ENCODE data around the gene ALKBH2.

ALKBH2 gene

GRCh38 chr12:109099431-109100020, 6.3 kb upstream of the ALKBH2 start:
- Histone ChIP-seq H3K9ac (peak overlapping the region; percentile 86; the same call in 1 of the 2 replicates), H4K20me1 (peaks cover 23% of the 10 kb centered on the region; the same call in 1 of the 2 replicates), H3K4me1 (peaks cover 27% of the 10 kb centered on the region), H3K27me3 (no peaks in the 10 kb centered on the region), H3K36me3 (peaks cover 53% of the 10 kb centered on the region), H3K4me2 (peak overlapping the region; percentile 98), H3K27ac (no peak overlapping the region), H3K9me3 (no peaks in the 10 kb centered on the region), H3K4me3 (peak overlapping the region; percentile 95)
- TF ChIP-seq Cebpa-rat (IDR thresholded peaks at IDR 0.05), result no peak

- Histone ChIP-seq H3K27me3 (no peaks in the 10 kb centered on the region), H3K9me3 (no peaks in the 10 kb centered on the region), H3K27ac (peak overlapping the region; percentile 76), H3K9ac (peak overlapping the region; percentile 86), H3K36me3 (peaks cover 44% of the 10 kb centered on the region), H3K4me2 (peak overlapping the region; percentile 98), H4K20me1 (peaks cover 23% of the 10 kb centered on the region; the same call in 1 of the 2 replicates), H3K4me1 (peaks cover 32% of the 10 kb centered on the region), H3K4me3 (peak overlapping the region; percentile 95)
- no peak for TF ChIP-seq Cebpa-rat (IDR thresholded peaks at IDR 0.05)
These were observed 5.4 kb upstream of the ALKBH2 start for GRCh38 chr12:109098651-109099050.

DNA sequence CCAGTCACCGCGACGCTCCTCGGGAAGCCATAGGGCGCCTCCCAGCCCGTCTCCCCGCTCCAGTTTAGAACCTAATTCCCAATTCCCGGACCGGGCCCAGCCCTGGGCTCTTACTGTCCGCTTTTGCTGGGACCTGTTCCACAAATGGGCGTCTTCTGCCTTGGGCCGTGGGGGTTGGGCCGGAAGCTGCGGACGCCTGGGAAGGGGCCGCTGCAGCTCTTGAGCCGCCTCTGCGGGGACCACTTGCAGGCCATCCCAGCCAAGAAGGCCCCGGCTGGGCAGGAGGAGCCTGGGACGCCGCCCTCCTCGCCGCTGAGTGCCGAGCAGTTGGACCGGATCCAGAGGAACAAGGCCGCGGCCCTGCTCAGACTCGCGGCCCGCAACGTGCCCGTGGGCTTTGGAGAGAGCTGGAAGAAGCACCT, 4.9 kb upstream of the ALKBH2 start:
- no peaks in the 10 kb centered on the region for H3K9me3 ChIP-seq
- peak overlapping the region; percentile 98 for H3K4me2 ChIP-seq
- H3K27me3 ChIP-seq, result no peaks in the 10 kb centered on the region
- peaks cover 23% of the 10 kb centered on the region; the same call in 1 of the 2 replicates for H4K20me1 ChIP-seq
- TF ChIP-seq Cebpa-rat (IDR thresholded peaks at IDR 0.05), result no peak
- H3K36me3 ChIP-seq, result peaks cover 40% of the 10 kb centered on the region
- peak overlapping the region; percentile 86 for H3K9ac ChIP-seq
- peak overlapping the region; percentile 76 for H3K27ac ChIP-seq
- H3K4me3 ChIP-seq, result peak overlapping the region; percentile 95
- peaks cover 35% of the 10 kb centered on the region for H3K4me1 ChIP-seq

DNA sequence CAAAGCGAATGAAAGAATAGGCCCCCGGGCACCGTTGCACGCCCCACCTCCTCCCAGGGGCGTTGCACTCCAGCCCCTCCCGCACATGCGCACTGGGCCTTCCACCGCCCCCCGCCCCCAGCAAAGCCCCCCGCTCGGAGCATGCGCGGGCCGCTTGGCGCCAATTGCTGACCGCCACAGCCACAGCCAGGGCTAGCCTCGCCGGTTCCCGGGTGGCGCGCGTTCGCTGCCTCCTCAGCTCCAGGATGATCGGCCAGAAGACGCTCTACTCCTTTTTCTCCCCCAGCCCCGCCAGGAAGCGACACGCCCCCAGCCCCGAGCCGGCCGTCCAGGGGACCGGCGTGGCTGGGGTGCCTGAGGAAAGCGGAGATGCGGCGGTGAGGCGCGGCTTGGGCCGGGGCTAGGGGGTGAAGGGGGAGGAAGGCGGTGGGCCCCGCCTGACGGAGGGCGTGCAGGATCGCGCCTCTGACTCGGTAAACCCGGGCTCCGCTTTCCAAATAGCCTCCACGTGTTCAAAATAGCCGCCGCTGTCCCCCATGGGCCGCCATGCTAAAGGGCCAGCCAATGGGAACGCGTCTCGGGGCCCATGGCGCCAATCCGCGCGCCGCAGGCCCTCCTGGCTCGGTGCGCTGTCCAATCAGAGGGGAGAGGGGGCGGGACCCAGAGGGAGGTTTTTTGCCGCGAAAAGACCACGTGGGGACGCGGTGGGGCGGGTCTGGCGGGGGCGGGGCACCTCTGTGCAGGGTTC, 4.3 kb upstream of the ALKBH2 start, which contains the start of gene UNG:
Gene UNG (plus strand): TSS at position 163 of the 748 bp plus-strand sequence. CDS start 83 bp downstream, at position 246.
- TF ChIP-seq Cebpa-rat (IDR thresholded peaks at IDR 0.05), result no peak
- Histone ChIP-seq H3K36me3 (peaks cover 34% of the 10 kb centered on the region), H3K27ac (peak within 1 kb of the TSS; percentile 83), H3K4me3 (peak within 1 kb of the TSS; percentile 95), H3K9ac (peak within 1 kb of the TSS; percentile 86), H4K20me1 (peaks cover 23% of the 10 kb centered on the region; the same call in 1 of the 2 replicates), H3K4me1 (peaks cover 41% of the 10 kb centered on the region), H3K9me3 (no peaks in the 10 kb centered on the region), H3K4me2 (peak within 1 kb of the TSS; percentile 98), H3K27me3 (no peaks in the 10 kb centered on the region)

DNA sequence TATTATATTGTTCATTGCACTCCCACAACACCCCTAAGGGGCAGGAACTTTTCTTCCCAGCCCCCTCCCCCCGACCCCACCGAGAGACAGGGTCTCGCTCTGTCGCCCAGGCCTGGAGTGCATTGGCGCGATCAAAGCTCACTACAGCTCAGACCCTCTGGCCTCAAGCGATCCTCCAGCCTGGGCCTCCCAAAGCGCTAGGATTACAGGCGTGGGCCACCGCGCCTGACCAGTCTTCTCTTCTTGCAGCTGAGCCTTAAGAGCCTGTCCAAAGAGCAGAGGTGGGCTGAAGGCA, 3.8 kb upstream of the ALKBH2 start:
- Histone ChIP-seq H4K20me1 (peaks cover 18% of the 10 kb centered on the region; the same call in 1 of the 2 replicates), H3K9me3 (no peaks in the 10 kb centered on the region), H3K9ac (peak overlapping the region; percentile 85), H3K4me1 (peaks cover 46% of the 10 kb centered on the region), H3K27ac (no peak overlapping the region), H3K36me3 (peaks cover 29% of the 10 kb centered on the region), H3K4me2 (peak overlapping the region; percentile 98), H3K27me3 (no peaks in the 10 kb centered on the region), H3K4me3 (peak overlapping the region; percentile 95)
- no peak for TF ChIP-seq Cebpa-rat (IDR thresholded peaks at IDR 0.05)

DNA sequence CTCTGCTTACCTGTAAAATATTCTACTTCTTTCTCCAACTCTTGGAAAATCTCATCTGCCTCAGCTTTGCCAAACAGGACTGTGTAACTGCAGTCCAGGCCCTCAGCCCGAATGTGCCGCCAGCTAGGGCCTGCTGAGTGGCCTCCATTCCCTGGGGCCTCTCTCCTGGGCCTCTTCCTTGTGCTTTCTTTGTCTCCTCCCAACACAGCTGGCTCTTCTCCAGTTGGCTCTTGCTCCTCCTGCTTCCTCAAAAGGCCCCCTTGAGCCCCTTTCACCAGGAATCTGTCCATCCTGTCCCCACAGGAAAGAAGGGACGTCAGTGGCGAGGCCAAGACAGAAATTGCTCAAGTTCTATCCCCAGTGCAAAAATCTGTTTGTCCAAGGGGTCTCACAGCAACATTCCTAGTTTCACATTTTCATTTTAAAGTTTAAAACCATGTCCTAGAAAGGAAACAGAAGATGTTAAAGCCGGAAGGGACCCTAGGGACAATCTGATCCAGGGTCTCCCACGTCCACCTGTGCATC, 713 bp downstream of the ALKBH2 start:
- peak overlapping the region; percentile 64 for H3K4me3 ChIP-seq

GRCh38 chr12:109089683-109090082, 3.6 kb downstream of the ALKBH2 start:
- TF ChIP-seq Cebpa-rat (IDR thresholded peaks at IDR 0.05), result no peak
- no peak overlapping the region for H3K4me3 ChIP-seq
- H4K20me1 ChIP-seq, result 0 out of 2 replicates have a peak, but pooled peaks cover 5% of the 10 kb centered on the region
- H3K4me2 ChIP-seq, result no peak overlapping the region
- peaks cover 66% of the 10 kb centered on the region for H3K36me3 ChIP-seq
- H3K27ac ChIP-seq, result no peak overlapping the region
- H3K4me1 ChIP-seq, result peaks cover 60% of the 10 kb centered on the region
- no peaks in the 10 kb centered on the region for H3K9me3 ChIP-seq
- H3K27me3 ChIP-seq, result no peaks in the 10 kb centered on the region
- H3K9ac ChIP-seq, result no peak overlapping the region

More for the DNA sequence above, 713 bp downstream of the ALKBH2 start:
- Histone ChIP-seq H3K9ac (peak overlapping the region; percentile 71), H3K4me1 (peaks cover 72% of the 10 kb centered on the region), H3K27me3 (no peaks in the 10 kb centered on the region), H3K27ac (peak overlapping the region; percentile 69), H3K9me3 (no peaks in the 10 kb centered on the region), H4K20me1 (0 out of 2 replicates have a peak, but pooled peaks cover 5% of the 10 kb centered on the region), H3K4me2 (peak overlapping the region; percentile 94), H3K36me3 (peaks cover 40% of the 10 kb centered on the region)
- no peak for TF ChIP-seq Cebpa-rat (IDR thresholded peaks at IDR 0.05)

DNA sequence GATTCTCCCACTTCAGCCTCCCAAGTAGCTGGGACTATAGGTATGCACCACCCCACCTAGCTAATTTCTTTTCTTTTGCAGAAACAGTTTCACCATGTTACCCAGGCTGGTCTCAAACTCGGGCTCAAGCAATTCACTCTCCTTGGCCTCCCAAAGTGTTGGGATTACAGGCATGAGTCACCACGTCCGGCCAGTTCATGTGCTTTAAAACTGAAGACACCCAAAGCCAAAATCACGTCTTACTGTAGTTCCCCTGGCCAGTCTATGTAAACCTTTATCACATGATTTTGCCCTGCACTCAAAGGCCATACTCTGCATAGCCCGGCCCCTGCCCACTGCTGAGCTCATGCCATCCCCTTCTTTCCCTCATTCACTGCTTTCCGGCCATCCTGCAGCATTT, 4.5 kb downstream of the ALKBH2 start:
- TF ChIP-seq Cebpa-rat (IDR thresholded peaks at IDR 0.05), result no peak
- Histone ChIP-seq H3K36me3 (peaks cover 75% of the 10 kb centered on the region), H3K4me3 (no peak overlapping the region), H3K27ac (no peak overlapping the region), H3K4me2 (peak overlapping the region; percentile 48), H3K27me3 (no peaks in the 10 kb centered on the region), H3K9me3 (no peaks in the 10 kb centered on the region), H3K4me1 (peaks cover 65% of the 10 kb centered on the region), H4K20me1 (0 out of 2 replicates have a peak, but pooled peaks cover 5% of the 10 kb centered on the region), H3K9ac (no peak overlapping the region)

DNA sequence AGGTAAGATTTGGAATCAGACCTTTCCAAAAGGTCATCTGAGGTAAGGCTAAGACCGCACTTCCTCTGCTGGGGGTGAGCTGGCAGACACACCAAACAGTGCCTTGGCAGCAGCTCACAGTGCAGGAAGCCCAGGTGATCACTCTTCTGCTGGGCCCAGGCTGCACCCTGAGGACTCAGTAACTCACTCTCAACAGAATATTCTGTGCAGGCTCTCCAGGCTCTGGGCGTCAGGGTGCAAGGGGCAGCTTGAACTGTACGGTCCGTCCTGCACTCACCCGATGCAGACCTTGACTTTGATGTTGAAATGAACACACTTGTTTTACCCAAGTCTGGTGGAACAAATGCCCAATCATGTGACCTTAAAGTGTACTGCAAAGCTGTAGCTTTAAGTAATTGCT, 6.0 kb downstream of the ALKBH2 start:
- Histone ChIP-seq H3K9me3 (no peaks in the 10 kb centered on the region), H3K9ac (no peak overlapping the region), H3K27ac (no peak overlapping the region), H3K4me3 (no peak overlapping the region), H4K20me1 (0 out of 2 replicates have a peak, but pooled peaks cover 5% of the 10 kb centered on the region), H3K36me3 (peaks cover 91% of the 10 kb centered on the region), H3K27me3 (no peaks in the 10 kb centered on the region), H3K4me2 (no peak overlapping the region), H3K4me1 (peaks cover 52% of the 10 kb centered on the region)
- TF ChIP-seq Cebpa-rat (IDR thresholded peaks at IDR 0.05), result no peak

- H3K27me3 ChIP-seq, result no peaks in the 10 kb centered on the region
- H3K9ac ChIP-seq, result no peak overlapping the region
- H3K4me2 ChIP-seq, result no peak overlapping the region
- 0 out of 2 replicates have a peak, but pooled peaks cover 5% of the 10 kb centered on the region for H4K20me1 ChIP-seq
- no peak for TF ChIP-seq Cebpa-rat (IDR thresholded peaks at IDR 0.05)
- H3K4me1 ChIP-seq, result peaks cover 36% of the 10 kb centered on the region
- H3K36me3 ChIP-seq, result peaks cover 92% of the 10 kb centered on the region
- H3K4me3 ChIP-seq, result no peak overlapping the region
- H3K9me3 ChIP-seq, result no peaks in the 10 kb centered on the region
- no peak overlapping the region for H3K27ac ChIP-seq
These were observed 7.7 kb downstream of the ALKBH2 start for GRCh38 chr12:109085590-109085989.

All from BLaER1 (cell line).